AG04449 (cell line): Measurements from ENCODE around the gene PELI2.

Experiments
- CTCF ChIA-PET: fragments of 350-600 bp; formaldehyde crosslinking; extraction: SDS; loops from one replicate; lab custom pipeline; 2021; ENCODE audit warnings: antibody characterized with exemption; lab: Yijun Ruan, JAX
- POLR2A ChIA-PET: fragments of 400-600, 350-600 bp; formaldehyde crosslinking; extraction: SDS; loops from one replicate; lab custom pipeline; 2020; ENCODE audit warnings: antibody characterized with exemption, inconsistent platforms; lab: Yijun Ruan, JAX
- DNase-seq: peaks from one replicate; pipeline ENCODE4 v3.0.0-alpha.2; 2010; ENCODE audit warnings: low read depth, low spot score
- H3K4me3 ChIP-seq: 2 replicates; pipeline ENCODE4 v1.5.1; 2011; ENCODE audit warnings: low read depth, mild to moderate bottlenecking, control low read depth, low read length
- TF ChIP-seq, protein P1 (sequence below): IDR thresholded peaks from one replicate; pipeline ENCODE4 v1.5.1; 2011; ENCODE audit warnings: mild to moderate bottlenecking, moderate library complexity, low read length, control low read depth, inconsistent platforms; ENCODE audit not compliant: insufficient read depth; ENCODE audit errors: missing control alignments

Gene PELI2

DNA sequence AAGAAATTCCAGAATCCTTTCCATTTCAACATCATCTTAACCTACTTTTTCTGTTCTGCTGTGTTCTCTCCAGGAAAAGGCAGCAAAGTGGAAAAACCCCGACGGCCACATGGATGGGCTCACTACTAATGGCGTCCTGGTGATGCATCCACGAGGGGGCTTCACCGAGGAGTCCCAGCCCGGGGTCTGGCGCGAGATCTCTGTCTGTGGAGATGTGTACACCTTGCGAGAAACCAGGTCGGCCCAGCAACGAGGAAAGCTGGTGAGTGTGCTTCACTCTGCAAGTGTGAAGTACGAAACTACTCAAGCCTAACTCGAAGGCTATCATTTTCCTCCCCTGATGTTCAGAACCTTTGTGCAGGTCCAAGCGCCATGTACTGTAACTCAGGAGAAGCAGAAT is 172.0 kb downstream of the PELI2 start:
- CTCF ChIA-PET = no interaction called here
- no peak overlapping the region for H3K4me3 ChIP-seq
- POLR2A ChIA-PET = no interaction called here
- no peak for DNase-seq
- TF ChIP-seq, protein P1, sequence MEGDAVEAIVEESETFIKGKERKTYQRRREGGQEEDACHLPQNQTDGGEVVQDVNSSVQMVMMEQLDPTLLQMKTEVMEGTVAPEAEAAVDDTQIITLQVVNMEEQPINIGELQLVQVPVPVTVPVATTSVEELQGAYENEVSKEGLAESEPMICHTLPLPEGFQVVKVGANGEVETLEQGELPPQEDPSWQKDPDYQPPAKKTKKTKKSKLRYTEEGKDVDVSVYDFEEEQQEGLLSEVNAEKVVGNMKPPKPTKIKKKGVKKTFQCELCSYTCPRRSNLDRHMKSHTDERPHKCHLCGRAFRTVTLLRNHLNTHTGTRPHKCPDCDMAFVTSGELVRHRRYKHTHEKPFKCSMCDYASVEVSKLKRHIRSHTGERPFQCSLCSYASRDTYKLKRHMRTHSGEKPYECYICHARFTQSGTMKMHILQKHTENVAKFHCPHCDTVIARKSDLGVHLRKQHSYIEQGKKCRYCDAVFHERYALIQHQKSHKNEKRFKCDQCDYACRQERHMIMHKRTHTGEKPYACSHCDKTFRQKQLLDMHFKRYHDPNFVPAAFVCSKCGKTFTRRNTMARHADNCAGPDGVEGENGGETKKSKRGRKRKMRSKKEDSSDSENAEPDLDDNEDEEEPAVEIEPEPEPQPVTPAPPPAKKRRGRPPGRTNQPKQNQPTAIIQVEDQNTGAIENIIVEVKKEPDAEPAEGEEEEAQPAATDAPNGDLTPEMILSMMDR = no peak

GRCh38 chr14:56292970-56293369 is 174.8 kb downstream of the PELI2 start:
- TF ChIP-seq, protein P1 = no peak
- DNase-seq = no peak
- H3K4me3 ChIP-seq = no peak overlapping the region
- ChIA-PET CTCF (interaction anchor here (1.1 to 1.6 kb wide), 3 partner anchors 10 to 16 kb away, joined by 3 to 5 read pairs (median 3); no protein-coding TSS in a partner anchor), POLR2A (no interaction called here)

DNA sequence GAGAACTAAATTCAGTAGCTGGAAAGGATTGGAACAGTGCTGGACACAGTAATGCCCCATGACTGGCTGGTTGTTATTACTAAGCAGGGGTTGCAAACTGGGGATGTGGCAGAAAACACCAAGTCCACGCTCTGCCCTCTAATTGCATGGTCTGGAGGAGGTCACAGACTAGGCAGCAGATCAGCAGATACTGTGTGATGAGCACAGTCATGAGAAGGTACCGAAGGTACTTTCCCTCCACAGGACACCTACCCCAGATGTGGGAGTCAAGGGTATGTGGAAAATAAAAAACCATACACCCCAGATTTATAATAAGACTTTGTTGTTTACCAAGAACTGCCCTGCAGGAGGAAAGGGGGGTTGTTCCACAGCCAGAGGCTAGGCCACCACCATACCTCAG is 175.3 kb downstream of the PELI2 start:
- TF ChIP-seq, protein P1 = no peak
- DNase-seq = no peak
- H3K4me3 ChIP-seq = no peak overlapping the region
- ChIA-PET CTCF (interaction anchor here (1.1 to 1.6 kb wide), 3 partner anchors 10 to 15 kb away, joined by 3 to 5 read pairs (median 3); no protein-coding TSS in a partner anchor), POLR2A (no interaction called here)

- ChIA-PET CTCF (interaction anchor here (2.0 kb wide), 1 partner anchor 46 kb away, joined by 7 read pairs; no protein-coding TSS in a partner anchor), POLR2A (no interaction called here)
- no peak overlapping the region for H3K4me3 ChIP-seq
- TF ChIP-seq, protein P1 = no peak
- DNase-seq = no peak
Measured at GRCh38 chr14:56294128-56294527, 175.9 kb downstream of the PELI2 start.

DNA sequence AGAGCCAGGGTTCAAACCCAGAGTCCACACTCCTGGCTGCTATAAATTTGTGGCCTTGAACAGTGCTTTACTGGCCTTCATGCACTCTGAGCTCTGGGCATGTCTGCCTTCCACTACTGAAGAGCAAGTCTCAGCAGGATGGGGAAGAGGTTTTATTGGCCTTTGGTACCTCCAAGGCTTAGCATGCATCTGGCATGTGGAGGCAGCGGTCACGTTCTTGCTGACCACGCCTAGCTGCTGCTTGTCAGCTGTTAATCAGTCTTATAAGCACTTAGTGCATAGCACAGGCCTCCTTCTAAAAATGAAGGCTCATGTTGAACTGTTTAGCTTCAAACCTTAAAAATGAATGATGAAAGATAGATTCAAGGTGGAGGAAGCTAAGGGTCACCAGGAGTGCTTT is 177.5 kb downstream of the PELI2 start:
- ChIA-PET CTCF (interaction anchor here (1.4 to 2.0 kb wide), 2 partner anchors 8 to 45 kb away, joined by 3 to 7 read pairs; no protein-coding TSS in a partner anchor), POLR2A (interaction anchor here (0.7 kb wide), 1 partner anchor 23 kb away, joined by 4 read pairs; no protein-coding TSS in a partner anchor)

DNA sequence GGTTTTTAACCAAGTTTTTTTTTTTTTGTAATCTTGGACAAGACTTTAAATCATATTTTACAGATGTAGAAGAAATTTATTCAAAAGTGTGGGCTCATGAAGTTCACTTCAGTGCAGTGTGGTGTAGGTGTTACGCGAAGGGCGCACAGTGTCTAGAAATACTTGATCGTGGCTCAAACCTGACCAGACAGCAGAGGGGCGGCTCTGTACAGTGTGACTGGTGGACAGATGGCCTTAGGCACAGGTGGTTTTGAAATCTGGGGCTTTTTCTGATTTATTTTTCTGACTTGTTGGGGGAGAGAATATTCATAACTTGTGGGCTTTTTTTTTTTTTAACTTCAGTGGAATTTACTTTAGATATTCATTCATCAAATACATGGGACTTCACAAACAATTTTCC is 179.2 kb downstream of the PELI2 start:
- TF ChIP-seq, protein P1 = no peak
- DNase-seq = no peak
- ChIA-PET POLR2A (no interaction called here), CTCF (no interaction called here)
- no peak overlapping the region for H3K4me3 ChIP-seq

More for the DNA sequence above, 177.5 kb downstream of the PELI2 start:
- TF ChIP-seq, protein P1 = no peak
- DNase-seq = no peak
- H3K4me3 ChIP-seq = no peak overlapping the region
